Keratinocyte (primary cell): ENCODE results near the gene MAG. TPM values are rescaled to one million over a fixed set of nuclear protein-coding genes. Genes with fewer than 3 reads are reported as not detected.

Experiments
- DNase-seq: peaks from one replicate; pipeline ENCODE4 v3.0.0-alpha.2; 2011; ENCODE audit warnings: low read depth, missing footprints, low spot score
- FAIRE-seq: peaks from 2 replicates; lab custom pipeline; 2011; peaks lifted over from hg19 to GRCh38; lab: Jason Lieb, UNC
- H2AFZ ChIP-seq: 2 replicates; pipeline ENCODE4 v1.6.0; 2012; ENCODE audit warnings: low read length, control low read depth, inconsistent platforms; ENCODE audit not compliant: control insufficient read depth
- H3K27ac ChIP-seq: 2 replicates; pipeline ENCODE4 v1.5.1; 2011; ENCODE audit warnings: low read length; ENCODE audit not compliant: control insufficient read depth, insufficient read depth
- H3K27me3 ChIP-seq: 3 replicates; pipeline ENCODE4 v1.6.0; 2011; ENCODE audit warnings: low read length; ENCODE audit not compliant: control insufficient read depth, insufficient read depth; ENCODE audit errors: extremely low read depth
- H3K36me3 ChIP-seq, 2 experiments: 2 replicates in 1 of 2; 3 replicates in 1 of 2; pipeline ENCODE4 v1.5.1; 2011; ENCODE audit warnings: low read length in 2 of 2, mild to moderate bottlenecking in 1 of 2; ENCODE audit not compliant: control insufficient read depth in 2 of 2, insufficient read depth in 2 of 2; ENCODE audit errors: extremely low read depth in 1 of 2
- H3K4me1 ChIP-seq: 3 replicates; pipeline ENCODE4 v1.5.1; 2011; ENCODE audit warnings: low read length; ENCODE audit not compliant: control insufficient read depth, insufficient read depth; ENCODE audit errors: extremely low read depth
- H3K4me2 ChIP-seq: 3 replicates; pipeline ENCODE4 v1.6.0; 2011; ENCODE audit warnings: low read depth, low read length; ENCODE audit not compliant: control insufficient read depth, insufficient read depth; ENCODE audit errors: extremely low read depth
- H3K4me3 ChIP-seq, 3 experiments: fragments of 200-600 bp in 1 of 3; sonication (generic) in 1 of 3; 2 replicates in 2 of 3; 3 replicates in 1 of 3; pipeline ENCODE4 v1.5.1; 2011 to 2016; ENCODE audit warnings: low read length in 3 of 3, mild to moderate bottlenecking in 3 of 3, control low read depth in 2 of 3, inconsistent platforms in 1 of 3, low read depth in 1 of 3, mixed read lengths in 1 of 3, mixed run types in 1 of 3, moderate library complexity in 1 of 3; ENCODE audit not compliant: control insufficient read depth in 2 of 3, insufficient read depth in 2 of 3; ENCODE audit errors: extremely low read depth in 1 of 3
- H3K79me2 ChIP-seq: 2 replicates; pipeline ENCODE4 v1.6.0; 2012; ENCODE audit warnings: low read length; ENCODE audit not compliant: control insufficient read depth, insufficient read depth
- H3K9ac ChIP-seq: 3 replicates; pipeline ENCODE4 v1.6.0; 2011; ENCODE audit warnings: low read length; ENCODE audit not compliant: control insufficient read depth, insufficient read depth; ENCODE audit errors: extremely low read depth
- H3K9me1 ChIP-seq: 3 replicates; pipeline ENCODE4 v1.6.0; 2011; ENCODE audit warnings: low read length; ENCODE audit not compliant: control insufficient read depth, insufficient read depth; ENCODE audit errors: extremely low read depth
- H3K9me3 ChIP-seq: 2 replicates; pipeline ENCODE4 v1.5.1; 2012; ENCODE audit warnings: low read depth, low read length; ENCODE audit not compliant: control insufficient read depth
- H4K20me1 ChIP-seq: 3 replicates; pipeline ENCODE4 v1.6.0; 2011; ENCODE audit warnings: low read length; ENCODE audit not compliant: control insufficient read depth, insufficient read depth; ENCODE audit errors: extremely low read depth
- CTCF ChIP-seq, 3 experiments: IDR thresholded peaks in 1 of 3; conservative IDR thresholded peaks in 1 of 3; optimal IDR thresholded peaks in 1 of 3; 2 replicates in 2 of 3; 3 replicates in 1 of 3; pipeline versions ENCODE3 to v1.5.1; 2011; ENCODE audit warnings: low read length in 3 of 3, mild to moderate bottlenecking in 3 of 3, moderate library complexity in 2 of 3, control low read depth in 1 of 3, inconsistent platforms in 1 of 3; ENCODE audit not compliant: insufficient read depth in 2 of 3; ENCODE audit errors: extremely low read depth in 1 of 3
- EZH2 ChIP-seq: IDR thresholded peaks from one replicate; pipeline ENCODE4 v1.6.1; 2012; ENCODE audit warnings: inconsistent platforms, mild to moderate bottlenecking, low read length, moderate library complexity
- dilution Hi-C: fragments of 300-500 bp; cut with MboI; formaldehyde crosslinking; loops from one replicate; pipeline ENCODE4 v1.7.0; 2020; ENCODE audit warnings: low sequenced_read_pairs; ENCODE audit not compliant: extremely low pct_ligation_motif_present
- polyA plus RNA-seq, 5 experiments: library from polyadenylated mRNA; depleted of rRNA in 3 of 5; stranded (reverse) in 3 of 5; stranded (forward) in 1 of 5; unstranded in 1 of 5; fragments of >200 nt; gene quantifications; 1 replicate in 1 of 5; 2 replicates in 3 of 5; 3 replicates in 1 of 5; pipeline versions ENCODE4 v1.2.1 to v1.2.3, GENCODE V29; 2011 to 2012; ENCODE audit warnings: missing spikeins in 2 of 5, low read depth in 1 of 5, low replicate concordance in 1 of 5

The MAG gene
- polyA plus RNA-seq, 1 donor (not counting 4 experiments of a cell fraction or from before 2014, with no cell fraction given) = not detected

- no peak overlapping the region for H2AFZ ChIP-seq
- no peaks in the 10 kb centered on the region for H4K20me1 ChIP-seq
- dilution Hi-C loops = no loop called here
- H3K36me3 ChIP-seq = no peaks in the 10 kb centered on the region
- H3K9ac ChIP-seq = no peak overlapping the region
- H3K4me1 ChIP-seq = peaks cover 5% of the 10 kb centered on the region
- H3K27ac ChIP-seq = no peak overlapping the region
- H3K9me3 ChIP-seq = no peaks in the 10 kb centered on the region
- no peak overlapping the region for H3K4me3 ChIP-seq
- no peak overlapping the region for H3K4me2 ChIP-seq
- DNase-seq (no peak), FAIRE-seq (no peak)
- TF ChIP-seq CTCF (optimal IDR thresholded peaks at IDR 0.05 in 1 of 3, IDR thresholded peaks at IDR 0.05 in 1 of 3, conservative IDR thresholded peaks at IDR 0.05 in 1 of 3; ENCODE audit: extremely low read depth in 1 of 3, insufficient read depth in 2 of 3, low read length in 3 of 3) (no peak), EZH2 (no peak)
- no peaks in the 10 kb centered on the region for H3K9me1 ChIP-seq
- H3K79me2 ChIP-seq = no peaks in the 10 kb centered on the region
- H3K27me3 ChIP-seq = peaks cover 3% of the 10 kb centered on the region
Observed at GRCh38 chr19:35308910-35309309, 16.9 kb downstream of the MAG start.

GRCh38 chr19:35309481-35310279, 17.7 kb downstream of the MAG start:
- H3K4me1 ChIP-seq = peaks cover 5% of the 10 kb centered on the region
- no peaks in the 10 kb centered on the region for H3K36me3 ChIP-seq
- no peak for FAIRE-seq
- no peaks in the 10 kb centered on the region for H4K20me1 ChIP-seq
- no peak for DNase-seq
- no peaks in the 10 kb centered on the region for H3K9me3 ChIP-seq
- no peaks in the 10 kb centered on the region for H3K9me1 ChIP-seq
- H3K27me3 ChIP-seq = peaks cover 3% of the 10 kb centered on the region
- H3K4me2 ChIP-seq = no peak overlapping the region
- no peak overlapping the region for H3K9ac ChIP-seq
- dilution Hi-C loops = no loop called here
- TF ChIP-seq EZH2 (no peak), CTCF (optimal IDR thresholded peaks at IDR 0.05 in 1 of 3, IDR thresholded peaks at IDR 0.05 in 1 of 3, conservative IDR thresholded peaks at IDR 0.05 in 1 of 3; ENCODE audit: extremely low read depth in 1 of 3, insufficient read depth in 2 of 3, low read length in 3 of 3) (no peak)
- H2AFZ ChIP-seq = no peak overlapping the region
- no peak overlapping the region for H3K27ac ChIP-seq
- H3K79me2 ChIP-seq = no peaks in the 10 kb centered on the region
- H3K4me3 ChIP-seq = no peak overlapping the region
